NCI-H1048 (cell line): Measurements from ENCODE around the gene CXXC4.

Experiments used
- DNase-seq: peaks from one replicate; lab custom pipeline; 2025; lab: John Stamatoyannopoulos, UW

The CXXC4 gene

GRCh38 chr4:104494822-104495559 lies at the start of gene CXXC4:
CXXC4 (minus strand) TSS chr4:104494894; CDS start chr4:104491802, 3,092 bp downstream.
- DNase-seq, result no peak

DNA sequence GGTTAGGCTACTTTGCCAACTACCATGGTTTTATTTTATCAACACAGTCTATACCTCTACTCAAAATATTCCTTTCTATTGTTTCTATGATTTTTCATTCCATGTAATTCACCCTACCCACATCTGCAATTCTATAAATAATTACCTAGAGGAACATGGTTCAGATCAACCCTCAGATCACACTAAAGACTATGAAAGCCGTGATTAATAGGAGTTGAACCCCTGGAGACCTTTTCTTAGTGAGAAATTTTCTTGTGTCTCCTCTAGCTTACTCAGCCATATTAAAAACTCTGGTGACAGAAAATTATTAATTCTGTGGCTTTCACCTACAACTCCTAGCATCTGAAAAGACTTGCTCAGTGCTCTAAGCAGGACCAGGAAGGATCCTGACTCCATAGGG lies 38.5 kb upstream of the CXXC4 start:
- DNase-seq, result no peak

DNA sequence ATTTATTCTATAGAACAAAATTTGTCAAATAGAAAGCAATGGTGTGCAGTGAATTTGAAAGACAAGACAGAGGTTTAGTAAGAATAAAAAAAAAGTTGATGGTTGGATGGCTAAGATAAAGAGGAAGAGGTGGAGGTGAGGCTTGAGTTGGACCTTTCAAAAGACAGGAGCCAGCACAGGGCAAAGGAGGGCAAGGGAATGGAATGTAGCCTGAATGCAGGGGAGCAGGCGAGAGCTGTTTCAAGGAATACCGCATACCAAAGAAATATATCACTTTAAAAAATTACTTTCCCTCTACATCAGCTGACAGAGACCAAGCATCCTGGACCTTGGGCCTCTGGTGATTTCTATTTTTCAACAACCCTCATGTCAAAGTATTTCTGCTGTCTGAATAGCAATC lies 38.0 kb upstream of the CXXC4 start:
- no peak for DNase-seq

- no peak for DNase-seq
These were observed 36.7 kb upstream of the CXXC4 start for GRCh38 chr4:104531390-104531789.

DNA sequence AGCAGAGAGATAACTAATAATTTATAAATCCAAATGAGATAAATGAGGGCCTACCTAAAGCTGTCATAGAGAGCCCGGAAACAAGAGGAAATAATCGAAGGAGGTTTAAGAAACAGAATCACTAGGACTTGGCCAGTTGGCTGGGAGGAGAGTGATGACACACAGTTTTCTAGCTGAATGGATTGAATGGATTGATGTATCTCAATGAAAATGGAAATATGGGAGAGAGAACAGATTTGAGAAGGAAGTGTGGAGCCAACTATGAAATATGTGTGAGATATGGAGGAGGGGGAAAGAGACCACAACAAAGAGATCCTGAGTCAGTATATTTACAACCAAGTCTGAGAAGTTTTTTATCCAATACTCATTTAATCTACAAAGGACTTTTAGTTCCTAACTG lies 35.7 kb upstream of the CXXC4 start:
- DNase-seq, result no peak

DNA sequence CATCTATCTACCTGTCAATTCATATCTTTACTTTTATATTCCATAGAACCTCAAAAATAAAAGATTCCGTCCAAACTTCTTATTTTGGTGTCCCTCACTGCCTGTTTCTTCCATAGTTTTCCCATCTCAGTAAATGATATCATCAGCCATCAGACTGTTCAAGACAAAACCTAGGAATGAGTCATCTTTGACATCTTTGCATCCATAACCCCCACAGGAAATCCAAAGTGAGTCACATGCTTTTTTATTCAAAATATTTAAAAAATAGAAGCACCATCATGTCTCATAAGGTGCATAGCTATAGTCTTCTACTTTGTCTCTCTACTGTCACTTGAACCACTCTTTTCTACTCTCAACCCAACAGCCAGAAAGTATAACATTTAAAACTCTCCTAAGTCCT lies 29.9 kb upstream of the CXXC4 start:
- no peak for DNase-seq

DNA sequence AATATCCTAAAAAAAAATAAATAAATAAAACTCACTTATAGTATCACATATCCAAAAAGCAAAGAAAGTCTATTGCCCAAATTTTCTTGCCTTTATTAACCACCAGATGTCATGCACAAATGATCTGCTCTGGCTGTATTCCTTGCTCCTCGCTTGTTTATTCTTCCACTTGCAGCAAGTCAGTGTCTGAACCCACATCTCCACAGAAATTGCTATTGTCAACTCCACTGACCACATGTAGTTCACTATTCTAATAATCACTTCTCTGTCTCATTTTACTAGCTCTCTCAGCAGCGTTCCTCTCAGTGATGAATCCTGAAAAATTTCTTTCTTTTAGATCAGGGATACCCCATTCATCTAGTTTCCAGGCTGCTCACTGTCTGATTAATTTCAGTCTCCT lies 29.3 kb upstream of the CXXC4 start:
- DNase-seq, result no peak

GRCh38 chr4:104519588-104519987 lies 24.9 kb upstream of the CXXC4 start:
- DNase-seq, result no peak

DNA sequence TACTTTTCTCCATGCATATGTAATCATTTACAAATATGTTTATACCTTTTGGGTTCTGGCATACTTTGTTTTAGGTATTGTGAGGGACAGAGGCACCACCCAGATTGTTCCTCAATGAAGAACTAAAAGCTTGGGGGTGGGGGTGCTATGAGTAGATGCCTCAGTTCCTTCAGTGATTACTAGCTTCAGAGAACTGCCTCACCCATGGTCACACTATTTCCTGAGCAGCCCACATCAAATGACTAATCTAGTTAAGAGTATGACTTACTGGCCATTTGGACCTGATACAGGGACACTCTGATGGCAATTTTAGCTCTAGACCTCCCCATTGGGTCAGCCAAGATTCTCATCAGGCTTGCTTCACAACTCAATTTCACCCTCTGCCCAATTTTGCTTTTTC lies 22.2 kb upstream of the CXXC4 start:
- DNase-seq, result no peak

DNA sequence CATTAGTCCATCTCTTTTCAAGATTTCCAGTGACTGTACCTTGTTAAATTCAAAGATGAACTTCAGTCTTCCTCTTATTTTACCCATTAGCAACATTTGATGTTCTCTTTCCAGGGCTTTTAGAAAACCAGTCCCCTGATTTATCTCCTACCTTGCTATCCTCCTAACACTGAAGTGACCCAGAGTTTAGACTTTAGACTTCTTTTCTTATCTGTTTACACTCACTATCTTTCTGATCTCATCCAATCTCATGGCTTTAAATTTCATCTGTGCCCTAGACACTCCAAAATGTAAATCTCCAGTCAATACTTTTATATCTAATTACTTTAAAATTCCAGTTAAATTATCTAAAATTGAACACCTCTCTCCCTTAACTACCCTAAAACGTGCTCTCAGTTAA lies 13.5 kb upstream of the CXXC4 start:
- DNase-seq, result no peak

DNA sequence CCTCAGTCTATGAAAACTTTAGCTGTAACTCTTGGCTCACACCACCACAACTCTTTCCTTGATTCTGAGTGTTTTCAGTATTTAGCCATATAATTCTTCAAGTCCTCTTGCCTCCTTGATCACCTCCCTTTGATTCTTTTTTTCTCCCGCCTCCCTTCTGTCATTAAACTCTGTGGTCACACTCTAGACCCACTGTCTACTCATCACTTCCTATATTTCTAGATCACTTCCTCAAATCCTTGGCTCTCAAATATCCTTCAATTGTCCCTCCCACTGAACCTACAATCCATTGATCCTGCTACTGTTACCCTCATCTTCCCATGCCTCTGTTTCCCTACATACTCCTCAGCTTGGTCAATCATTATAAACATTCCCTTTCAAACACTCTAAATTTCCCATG lies 12.4 kb upstream of the CXXC4 start:
- DNase-seq, result no peak

DNA sequence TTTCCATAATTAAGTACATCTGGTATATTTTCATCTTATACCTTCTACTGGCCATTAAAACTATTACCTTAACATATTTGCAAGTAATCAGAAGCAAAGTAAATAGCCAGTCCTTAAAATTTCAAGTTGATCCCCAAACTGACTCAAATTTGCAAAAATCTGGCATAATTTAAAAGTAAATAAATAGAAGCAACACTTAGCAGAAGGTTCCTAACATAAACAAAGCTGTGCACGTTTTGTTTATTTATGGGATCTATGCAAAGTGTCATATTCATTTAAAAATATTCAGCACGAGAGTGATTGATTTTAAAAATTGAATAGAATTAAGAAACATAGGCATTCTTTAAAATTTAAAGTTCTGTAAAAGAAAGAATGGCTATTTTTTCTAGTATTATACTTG lies 9.8 kb upstream of the CXXC4 start:
- DNase-seq, result no peak

DNA sequence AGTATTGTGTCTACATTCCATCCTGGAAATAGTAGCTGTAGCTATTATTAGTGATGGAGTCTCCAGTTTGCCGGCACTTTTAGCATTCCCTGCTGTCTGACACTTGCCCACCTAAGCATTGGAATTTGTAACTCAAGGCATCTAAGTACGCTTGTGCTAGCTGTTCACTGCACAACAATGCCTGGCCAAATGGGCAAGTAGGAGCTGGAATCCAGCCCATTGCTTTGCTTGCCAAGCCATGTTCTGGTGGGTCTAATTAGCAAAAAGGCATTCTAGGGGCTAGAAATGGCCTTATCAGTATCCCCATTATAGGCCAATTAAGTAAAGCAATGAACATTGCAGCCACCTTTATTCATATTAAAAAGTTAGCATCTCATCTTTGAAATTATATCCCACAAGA lies 7.8 kb upstream of the CXXC4 start:
- DNase-seq, result no peak

DNA sequence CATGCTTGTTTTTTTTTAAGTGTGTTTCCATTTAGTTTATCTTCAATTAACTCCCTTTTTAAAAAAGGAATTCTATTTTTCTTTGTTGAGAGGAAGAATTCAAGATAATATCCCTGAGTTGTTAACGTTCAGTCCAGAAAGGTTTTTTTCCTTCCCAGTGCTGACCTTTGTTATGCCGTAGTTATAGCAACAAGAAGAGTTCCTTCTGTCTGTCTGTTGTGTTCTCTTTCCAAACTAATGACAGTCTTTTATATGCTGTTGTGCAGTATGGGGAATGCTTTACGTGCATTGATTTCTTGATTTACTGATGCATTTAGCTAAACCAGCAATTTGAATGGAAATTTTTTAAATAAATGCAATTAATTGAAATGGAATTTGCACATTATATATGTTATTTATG lies 6.6 kb upstream of the CXXC4 start:
- DNase-seq, result no peak

- DNase-seq, result no peak
These were observed 5.7 kb upstream of the CXXC4 start for GRCh38 chr4:104500442-104500841.

GRCh38 chr4:104494185-104494584 lies 509 bp downstream of the CXXC4 start:
- DNase-seq, result no peak

DNA sequence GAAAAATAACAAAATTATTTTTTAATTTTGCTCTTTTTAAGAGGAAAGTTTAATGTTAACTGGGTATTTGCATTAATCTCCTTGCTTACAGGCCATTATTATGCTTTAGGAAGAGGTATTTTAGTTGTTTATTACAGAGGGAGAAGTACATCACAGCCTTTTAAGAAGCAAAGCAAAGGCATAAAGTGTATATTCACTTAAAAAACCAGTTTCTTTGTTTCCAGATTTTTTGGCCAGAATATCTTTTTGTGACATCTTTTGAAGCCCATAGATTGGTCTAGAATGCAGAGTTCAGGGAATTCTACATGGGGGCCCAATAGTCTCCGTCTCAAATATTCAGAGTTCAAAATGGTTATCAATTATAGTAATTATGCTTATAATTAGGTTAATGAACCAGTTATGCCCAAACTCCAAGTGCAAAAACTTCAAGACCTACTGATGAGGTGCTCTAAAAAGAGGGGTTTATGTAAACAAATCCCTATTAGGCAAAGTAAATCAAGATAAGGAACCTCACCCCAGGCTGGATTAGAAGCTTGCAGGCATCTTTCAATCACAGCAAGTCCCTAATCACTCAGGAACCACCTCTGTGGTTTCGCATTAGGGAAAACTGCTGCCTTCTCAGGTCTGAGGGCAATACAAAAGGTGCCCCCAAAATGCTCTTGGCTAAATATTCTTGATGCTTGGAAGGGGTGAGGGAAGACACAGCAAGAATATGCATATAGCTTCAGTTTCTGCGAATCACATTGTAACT lies 1.4 kb downstream of the CXXC4 start:
- no peak for DNase-seq

GRCh38 chr4:104492183-104492771 lies 2.4 kb downstream of the CXXC4 start:
- peak; percentile 62 for DNase-seq

DNA sequence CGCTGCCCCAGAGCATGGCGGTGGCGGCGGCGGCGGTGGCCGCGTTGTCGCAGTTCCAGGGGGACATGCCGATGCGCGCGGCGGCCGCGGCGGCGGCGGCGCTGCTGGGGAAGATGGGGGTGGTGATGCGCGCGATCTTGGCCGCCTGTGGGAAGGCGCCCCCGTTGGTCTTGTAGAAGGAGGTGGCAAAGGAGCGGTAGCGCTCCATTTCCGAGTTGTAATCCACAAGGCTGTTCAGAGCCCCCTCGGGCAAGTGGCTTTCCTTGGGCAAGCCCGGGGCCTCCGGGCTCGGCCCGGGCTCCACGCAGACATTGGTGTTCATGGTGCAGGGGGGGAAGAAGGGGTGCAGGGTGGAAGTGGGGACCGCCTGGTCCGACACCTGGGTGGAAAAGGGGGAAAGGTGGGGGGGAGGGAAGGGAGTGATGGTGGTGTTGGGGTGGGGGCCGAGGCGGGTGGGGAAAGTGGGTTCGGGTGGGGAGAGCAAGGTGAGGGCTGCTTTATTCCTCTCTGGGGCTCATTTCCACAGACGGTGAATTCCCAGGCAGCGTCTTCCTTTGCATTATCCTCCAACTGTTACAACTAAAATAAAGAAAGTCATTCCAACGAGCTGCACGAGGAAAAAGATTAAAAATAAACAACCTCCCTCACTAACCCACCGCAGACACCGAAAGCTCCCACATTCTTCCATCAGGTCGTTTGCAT lies 3.1 kb downstream of the CXXC4 start:
- no peak for DNase-seq

- peak; percentile 26 for DNase-seq
These were observed 3.8 kb downstream of the CXXC4 start for GRCh38 chr4:104490770-104491480.

DNA sequence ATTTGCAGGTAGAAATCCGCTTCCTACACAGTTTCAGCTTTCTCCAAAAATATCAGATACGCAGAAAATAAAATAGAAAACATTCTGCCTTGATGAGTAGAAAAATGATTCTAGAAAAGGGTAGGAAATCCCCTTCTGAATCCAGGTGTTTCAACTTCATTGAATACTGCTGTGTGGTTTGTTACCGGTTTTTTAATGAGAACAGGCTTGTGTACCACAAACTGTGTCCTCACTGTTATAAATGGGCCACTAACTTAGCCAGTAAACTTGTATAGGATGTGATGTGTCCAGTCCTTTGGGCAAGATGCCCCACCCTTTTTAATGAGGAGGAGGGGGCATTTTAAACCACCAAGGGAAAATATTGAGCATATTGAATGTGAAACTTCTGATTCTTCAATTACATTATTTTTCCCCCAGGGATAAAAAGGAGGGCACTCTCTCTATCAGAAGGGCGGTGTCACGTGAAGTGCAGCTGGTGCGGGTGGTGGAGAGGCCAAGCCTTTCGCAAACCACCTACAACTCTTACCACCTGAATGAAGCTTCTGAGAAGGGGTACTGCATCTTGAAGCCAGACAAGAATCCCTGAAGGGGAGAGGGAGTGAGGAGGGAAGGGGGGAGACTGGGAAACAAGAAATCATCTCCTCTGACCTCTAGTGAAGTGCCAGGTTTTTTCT lies 4.5 kb downstream of the CXXC4 start:
- no peak for DNase-seq

DNA sequence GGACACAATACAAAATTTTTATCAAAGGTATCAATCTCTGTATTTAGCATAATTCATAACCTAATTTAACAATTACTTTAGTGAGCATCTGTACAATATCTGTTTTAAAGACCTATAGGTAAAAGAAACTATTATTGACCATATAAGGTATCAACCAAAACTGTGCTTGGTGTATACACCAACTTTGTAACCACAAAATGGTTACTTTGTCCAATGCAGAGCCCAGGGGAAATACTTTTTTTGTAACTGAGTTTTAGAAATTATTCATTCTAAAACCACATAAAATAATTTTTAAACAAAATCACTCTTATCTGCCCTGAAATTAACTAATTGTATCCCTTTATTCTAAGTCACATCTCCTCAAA lies 5.0 kb downstream of the CXXC4 start:
- no peak for DNase-seq
